Measurements from ENCODE around the gene ATL3.

Gene ATL3

DNA sequence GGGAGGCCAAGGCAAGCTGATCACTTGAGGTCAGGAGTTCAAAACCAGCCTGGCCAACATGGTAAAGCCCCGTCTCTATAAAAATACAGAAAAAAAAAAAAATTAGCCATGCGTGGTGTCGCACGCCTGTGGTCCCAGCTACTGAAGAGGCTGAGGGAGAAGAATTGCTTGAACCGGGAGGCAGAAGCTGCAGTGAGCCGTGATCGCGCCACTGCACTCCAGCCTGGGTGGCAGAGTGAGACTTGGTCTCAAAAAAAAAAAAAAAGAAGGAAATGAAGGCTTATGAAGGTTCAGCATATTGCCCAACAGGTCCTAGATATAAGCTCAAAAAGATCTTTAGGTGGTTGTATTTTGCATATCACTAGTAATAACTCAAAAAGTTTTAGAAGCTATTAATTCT lies 10.2 kb downstream of the ATL3 start:
- CTCF ChIA-PET, result interaction anchor here (0.6 to 1.2 kb wide), 3 partner anchors 9 to 754 kb away, joined by 3 to 5 read pairs (median 3); no protein-coding TSS in a partner anchor

DNA sequence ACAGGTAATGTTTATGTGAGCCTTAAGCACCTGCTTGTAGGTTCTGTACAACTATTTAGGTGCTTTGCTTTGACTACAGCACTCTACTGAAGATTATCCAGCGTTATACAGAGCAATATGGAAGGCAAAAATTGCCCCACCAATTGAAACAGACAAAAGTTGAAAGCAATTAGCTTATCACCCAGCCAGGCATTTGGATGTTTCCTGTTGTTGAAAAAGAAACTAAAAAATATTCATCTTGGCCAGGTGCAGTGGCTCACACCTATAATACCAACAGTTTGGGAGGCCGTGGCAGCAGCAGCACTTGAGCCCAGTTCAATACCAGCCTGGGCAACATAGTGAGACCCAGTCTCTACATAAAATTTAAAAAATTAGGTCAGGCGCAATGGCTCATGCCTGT lies 18.5 kb downstream of the ATL3 start:
- Histone ChIP-seq H3K4me3 (ENCODE audit: low read depth, low read length) (no peak overlapping the region), H3K27ac (ENCODE audit: extremely low read depth, low read depth, low read length) (no peak overlapping the region), H3K36me3 (ENCODE audit: control insufficient read depth in 2 of 2, insufficient read depth in 1 of 2, low read length in 2 of 2) (peaks cover 0 to 60% of the 10 kb centered on the region in 2 experiments; a peak in 2 of 3 replicates), H3K9me3 (ENCODE audit: control insufficient read depth, insufficient read depth, low read depth, low read length) (no peaks in the 10 kb centered on the region), H3K4me1 (ENCODE audit: control insufficient read depth, insufficient read depth, low read length) (no peaks in the 10 kb centered on the region)
- ChIA-PET POLR2A (no interaction called here), CTCF (interaction anchor here (0.7 to 1.5 kb wide), 6 partner anchors 8 to 86 kb away, joined by 3 to 5 read pairs (median 3); partner anchors contain the start of gene ATL3)
- TF ChIP-seq ZNF629 (tag by site-specific recombination; IDR thresholded peaks at IDR 0.05), result no peak
- TF ChIP-seq HOXD13 (CRISPR knock-in tag; IDR thresholded peaks at IDR 0.05; ENCODE audit: borderline replicate concordance), result no peak
- TF ChIP-seq ZNF544 (tag by site-specific recombination; IDR thresholded peaks at IDR 0.05), result no peak
- no peak for TF ChIP-seq ZBTB21 (tag by site-specific recombination; IDR thresholded peaks at IDR 0.05)
- no peak for TF ChIP-seq ZNF10 (tag by site-specific recombination; IDR thresholded peaks at IDR 0.05)
- TF ChIP-seq ZNF239 (tag by site-specific recombination; IDR thresholded peaks at IDR 0.05), result no peak
- no peak for TF ChIP-seq BCL11B (tag by site-specific recombination; IDR thresholded peaks at IDR 0.05; ENCODE audit: low read depth)
- no peak for TF ChIP-seq ZXDB (tag by site-specific recombination; IDR thresholded peaks at IDR 0.05)
- no peak for TF ChIP-seq ZNF600 (tag by site-specific recombination; IDR thresholded peaks at IDR 0.05)
- TF ChIP-seq, protein P1, sequence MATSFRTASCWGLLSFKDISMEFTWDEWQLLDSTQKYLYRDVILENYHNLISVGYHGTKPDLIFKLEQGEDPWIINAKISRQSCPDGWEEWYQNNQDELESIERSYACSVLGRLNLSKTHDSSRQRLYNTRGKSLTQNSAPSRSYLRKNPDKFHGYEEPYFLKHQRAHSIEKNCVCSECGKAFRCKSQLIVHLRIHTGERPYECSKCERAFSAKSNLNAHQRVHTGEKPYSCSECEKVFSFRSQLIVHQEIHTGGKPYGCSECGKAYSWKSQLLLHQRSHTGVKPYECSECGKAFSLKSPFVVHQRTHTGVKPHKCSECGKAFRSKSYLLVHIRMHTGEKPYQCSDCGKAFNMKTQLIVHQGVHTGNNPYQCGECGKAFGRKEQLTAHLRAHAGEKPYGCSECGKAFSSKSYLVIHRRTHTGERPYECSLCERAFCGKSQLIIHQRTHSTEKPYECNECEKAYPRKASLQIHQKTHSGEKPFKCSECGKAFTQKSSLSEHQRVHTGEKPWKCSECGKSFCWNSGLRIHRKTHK (tag by site-specific recombination; IDR thresholded peaks at IDR 0.05), result no peak
- no peak for TF ChIP-seq ZBTB20 (tag by site-specific recombination; IDR thresholded peaks at IDR 0.05)
- TF ChIP-seq ZNF791 (tag by site-specific recombination; IDR thresholded peaks at IDR 0.05), result no peak
- no peak for TF ChIP-seq ZNF248 (tag by site-specific recombination; IDR thresholded peaks at IDR 0.05)
- TF ChIP-seq ZNF335 (tag by site-specific recombination; conservative IDR thresholded peaks at IDR 0.05), result no peak

More for the DNA sequence above, 10.2 kb downstream of the ATL3 start:
- peaks cover 0 to 22% of the 10 kb centered on the region in 2 experiments; a peak in 1 of 3 replicates for H3K36me3 ChIP-seq (ENCODE audit: control insufficient read depth in 2 of 2, insufficient read depth in 1 of 2, low read length in 2 of 2)
- POLR2A ChIA-PET, result no interaction called here
- H3K4me3 ChIP-seq (ENCODE audit: low read depth, low read length), result no peak overlapping the region
- H3K9me3 ChIP-seq (ENCODE audit: control insufficient read depth, insufficient read depth, low read depth, low read length), result no peaks in the 10 kb centered on the region
- H3K4me1 ChIP-seq (ENCODE audit: control insufficient read depth, insufficient read depth, low read length), result no peaks in the 10 kb centered on the region
- H3K27ac ChIP-seq (ENCODE audit: extremely low read depth, low read depth, low read length), result no peak overlapping the region
- TF ChIP-seq SCRT1 (tag by site-specific recombination; IDR thresholded peaks at IDR 0.05; ENCODE audit: borderline replicate concordance) (no peak), ZNF48 (tag by site-specific recombination; IDR thresholded peaks at IDR 0.05) (no peak), ZNF184 (tag by site-specific recombination; IDR thresholded peaks at IDR 0.05) (no peak), ZEB2 (tag by site-specific recombination; IDR thresholded peaks at IDR 0.05) (no peak), ZNF701 (tag by site-specific recombination; IDR thresholded peaks at IDR 0.05) (no peak), GLI4 (tag by site-specific recombination; IDR thresholded peaks at IDR 0.05) (no peak), ZNF248 (tag by site-specific recombination; IDR thresholded peaks at IDR 0.05) (no peak), ZNF843 (tag by site-specific recombination; IDR thresholded peaks at IDR 0.05) (no peak), ZNF768 (tag by site-specific recombination; IDR thresholded peaks at IDR 0.05) (no peak), ZNF501 (tag by site-specific recombination; IDR thresholded peaks at IDR 0.05) (no peak), REPIN1 (tag by site-specific recombination; IDR thresholded peaks at IDR 0.05; ENCODE audit: low read depth) (no peak), ZNF596 (tag by site-specific recombination; IDR thresholded peaks at IDR 0.05) (no peak), GLIS1 (tag by site-specific recombination; IDR thresholded peaks at IDR 0.05) (no peak), ZNF571 (tag by site-specific recombination; IDR thresholded peaks at IDR 0.05) (no peak), ZNF394 (tag by site-specific recombination; IDR thresholded peaks at IDR 0.05; ENCODE audit: borderline replicate concordance) (no peak), ZNF311 (tag by site-specific recombination; IDR thresholded peaks at IDR 0.05; ENCODE audit: borderline replicate concordance) (no peak), ZNF354C (tag by site-specific recombination; IDR thresholded peaks at IDR 0.05; ENCODE audit: borderline replicate concordance, low read depth) (no peak)
- TF ChIP-seq, protein P2, sequence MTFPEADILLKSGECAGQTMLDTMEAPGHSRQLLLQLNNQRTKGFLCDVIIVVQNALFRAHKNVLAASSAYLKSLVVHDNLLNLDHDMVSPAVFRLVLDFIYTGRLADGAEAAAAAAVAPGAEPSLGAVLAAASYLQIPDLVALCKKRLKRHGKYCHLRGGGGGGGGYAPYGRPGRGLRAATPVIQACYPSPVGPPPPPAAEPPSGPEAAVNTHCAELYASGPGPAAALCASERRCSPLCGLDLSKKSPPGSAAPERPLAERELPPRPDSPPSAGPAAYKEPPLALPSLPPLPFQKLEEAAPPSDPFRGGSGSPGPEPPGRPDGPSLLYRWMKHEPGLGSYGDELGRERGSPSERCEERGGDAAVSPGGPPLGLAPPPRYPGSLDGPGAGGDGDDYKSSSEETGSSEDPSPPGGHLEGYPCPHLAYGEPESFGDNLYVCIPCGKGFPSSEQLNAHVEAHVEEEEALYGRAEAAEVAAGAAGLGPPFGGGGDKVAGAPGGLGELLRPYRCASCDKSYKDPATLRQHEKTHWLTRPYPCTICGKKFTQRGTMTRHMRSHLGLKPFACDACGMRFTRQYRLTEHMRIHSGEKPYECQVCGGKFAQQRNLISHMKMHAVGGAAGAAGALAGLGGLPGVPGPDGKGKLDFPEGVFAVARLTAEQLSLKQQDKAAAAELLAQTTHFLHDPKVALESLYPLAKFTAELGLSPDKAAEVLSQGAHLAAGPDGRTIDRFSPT (tag by site-specific recombination; IDR thresholded peaks at IDR 0.05), result no peak
- TF ChIP-seq, protein P3, sequence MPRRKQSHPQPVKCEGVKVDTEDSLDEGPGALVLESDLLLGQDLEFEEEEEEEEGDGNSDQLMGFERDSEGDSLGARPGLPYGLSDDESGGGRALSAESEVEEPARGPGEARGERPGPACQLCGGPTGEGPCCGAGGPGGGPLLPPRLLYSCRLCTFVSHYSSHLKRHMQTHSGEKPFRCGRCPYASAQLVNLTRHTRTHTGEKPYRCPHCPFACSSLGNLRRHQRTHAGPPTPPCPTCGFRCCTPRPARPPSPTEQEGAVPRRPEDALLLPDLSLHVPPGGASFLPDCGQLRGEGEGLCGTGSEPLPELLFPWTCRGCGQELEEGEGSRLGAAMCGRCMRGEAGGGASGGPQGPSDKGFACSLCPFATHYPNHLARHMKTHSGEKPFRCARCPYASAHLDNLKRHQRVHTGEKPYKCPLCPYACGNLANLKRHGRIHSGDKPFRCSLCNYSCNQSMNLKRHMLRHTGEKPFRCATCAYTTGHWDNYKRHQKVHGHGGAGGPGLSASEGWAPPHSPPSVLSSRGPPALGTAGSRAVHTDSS (tag by site-specific recombination; IDR thresholded peaks at IDR 0.05), result no peak
